SU-DHL-6 (cell line): ENCODE measurements around the gene SLC30A4.

ENCODE experiments used
- H2AFZ ChIP-seq: fragments of 200-600 bp; sonication (generic); 2 replicates; pipeline ENCODE4 v1.6.1; 2014; ENCODE audit warnings: low read depth, mild to moderate bottlenecking, moderate library complexity, mixed read lengths, antibody characterized with exemption, low read length; ENCODE audit not compliant: severe bottlenecking
- H3F3A ChIP-seq: fragments of 200-600 bp; shearing (Covaris generic); 2 replicates; pipeline ENCODE4 v1.6.0; 2016; ENCODE audit warnings: antibody characterized with exemption, mild to moderate bottlenecking; ENCODE audit not compliant: insufficient read depth
- H3K27ac ChIP-seq: fragments of 200-600 bp; sonication (generic); 2 replicates; pipeline ENCODE4 v1.5.1; 2016; ENCODE audit warnings: low read depth, mild to moderate bottlenecking, low read length, moderate library complexity, mixed read lengths
- H3K27me3 ChIP-seq: fragments of 200-600 bp; sonication (generic), shearing (Covaris generic); 2 replicates; pipeline ENCODE4 v1.6.0; 2014; ENCODE audit warnings: mild to moderate bottlenecking, low read length
- H3K36me3 ChIP-seq: fragments of 200-600 bp; sonication (generic); 2 replicates; pipeline ENCODE4 v1.6.1; 2014; ENCODE audit warnings: mild to moderate bottlenecking, low read length, mixed read lengths
- H3K4me2 ChIP-seq: fragments of 300-600, 200-600 bp; shearing (Covaris generic), sonication (generic); 2 replicates; pipeline ENCODE4 v1.6.0; 2014; ENCODE audit warnings: low read length, low read depth, mild to moderate bottlenecking; ENCODE audit not compliant: poor library complexity, severe bottlenecking
- H3K4me3 ChIP-seq: fragments of 200-600 bp; sonication (generic); 2 replicates; pipeline ENCODE4 v1.5.1; 2014; ENCODE audit warnings: antibody characterized with exemption, low read length, mild to moderate bottlenecking, mixed read lengths; ENCODE audit not compliant: insufficient read depth, poor library complexity, severe bottlenecking
- H3K79me2 ChIP-seq: fragments of 200-600 bp; sonication (generic); 2 replicates; pipeline ENCODE4 v1.6.1; 2014; ENCODE audit warnings: mild to moderate bottlenecking, low read length, moderate library complexity; ENCODE audit not compliant: insufficient read depth
- H3K9ac ChIP-seq: fragments of 200-600 bp; sonication (generic); 2 replicates; pipeline ENCODE4 v1.7.0; 2014; ENCODE audit warnings: mild to moderate bottlenecking, low read length
- H3K9me2 ChIP-seq: fragments of 200-600 bp; sonication (generic); replicated peaks from 2 replicates; pipeline ENCODE4 v1.6.1; 2014; ENCODE audit warnings: low read length; ENCODE audit not compliant: insufficient read depth
- H3K9me3 ChIP-seq: fragments of 200-600 bp; sonication (generic); 2 replicates; pipeline ENCODE4 v1.6.1; 2014; ENCODE audit warnings: low read length, mixed read lengths; ENCODE audit not compliant: insufficient read depth
- H4K20me1 ChIP-seq: fragments of 200-600 bp; sonication (generic); 2 replicates; pipeline ENCODE4 v1.6.1; 2014; ENCODE audit warnings: low read depth, mild to moderate bottlenecking, antibody characterized with exemption, low read length, moderate library complexity, mixed read lengths
- CTCF ChIP-seq: fragments of 200-600 bp; sonication (generic); IDR thresholded peaks from one replicate; pipeline ENCODE4 v1.5.1; 2017; ENCODE audit warnings: antibody characterized with exemption, mild to moderate bottlenecking, low read length, moderate library complexity; ENCODE audit not compliant: insufficient read depth, poor library complexity, severe bottlenecking
- EZH2phosphoT487 ChIP-seq: fragments of 200-600 bp; sonication (generic), shearing (Covaris generic); conservative IDR thresholded peaks from 2 replicates; pipeline ENCODE4 v1.6.1; 2018; ENCODE audit warnings: mild to moderate bottlenecking, antibody characterized with exemption, low read length, moderate library complexity, mixed read lengths

Gene SLC30A4

GRCh38 chr15:45527086-45527485 lies 4.5 kb upstream of the SLC30A4 start:
- Histone ChIP-seq H3K4me2 (peak overlapping the region; percentile 41), H3K36me3 (no peaks in the 10 kb centered on the region), H2AFZ (no peak overlapping the region), H3K9me2 (no peaks in the 10 kb centered on the region), H3K27me3 (no peaks in the 10 kb centered on the region), H3K9me3 (no peaks in the 10 kb centered on the region), H3K4me3 (no peak overlapping the region), H3K9ac (no peak overlapping the region), H4K20me1 (no peaks in the 10 kb centered on the region), H3F3A (no peaks in the 10 kb centered on the region; the same call in 1 of the 2 replicates), H3K27ac (peak overlapping the region; percentile 35; the same call in 1 of the 2 replicates), H3K79me2 (no peaks in the 10 kb centered on the region)
- TF ChIP-seq CTCF (no peak), EZH2phosphoT487 (no peak)

GRCh38 chr15:45523166-45523460 lies 558 bp upstream of the SLC30A4 start:
- Histone ChIP-seq H3K27ac (no peak overlapping the region), H3F3A (peaks cover 5% of the 10 kb centered on the region; the same call in 1 of the 2 replicates), H3K79me2 (no peaks in the 10 kb centered on the region), H3K36me3 (no peaks in the 10 kb centered on the region), H3K9me2 (no peaks in the 10 kb centered on the region), H3K27me3 (no peaks in the 10 kb centered on the region), H3K4me3 (peak overlapping the region; percentile 56), H4K20me1 (no peaks in the 10 kb centered on the region), H3K9me3 (no peaks in the 10 kb centered on the region), H3K9ac (peak overlapping the region; percentile 57), H2AFZ (peak overlapping the region; percentile 94), H3K4me2 (peak overlapping the region; percentile 78)
- TF ChIP-seq EZH2phosphoT487 (no peak), CTCF (no peak)

GRCh38 chr15:45521596-45522327 lies 793 bp downstream of the SLC30A4 start:
- Histone ChIP-seq H3K79me2 (no peaks in the 10 kb centered on the region), H3K9me3 (no peaks in the 10 kb centered on the region), H4K20me1 (no peaks in the 10 kb centered on the region), H3K9me2 (no peaks in the 10 kb centered on the region), H3F3A (peaks cover 5% of the 10 kb centered on the region; the same call in 1 of the 2 replicates), H3K36me3 (no peaks in the 10 kb centered on the region), H3K27ac (no peak overlapping the region), H3K9ac (peak overlapping the region; percentile 57), H3K27me3 (no peaks in the 10 kb centered on the region), H3K4me3 (peak overlapping the region; percentile 56), H2AFZ (peak overlapping the region; percentile 94), H3K4me2 (peak overlapping the region; percentile 78)
- TF ChIP-seq EZH2phosphoT487 (no peak), CTCF (no peak)
